ENCODE measurements around the gene THOC7.

DNA sequence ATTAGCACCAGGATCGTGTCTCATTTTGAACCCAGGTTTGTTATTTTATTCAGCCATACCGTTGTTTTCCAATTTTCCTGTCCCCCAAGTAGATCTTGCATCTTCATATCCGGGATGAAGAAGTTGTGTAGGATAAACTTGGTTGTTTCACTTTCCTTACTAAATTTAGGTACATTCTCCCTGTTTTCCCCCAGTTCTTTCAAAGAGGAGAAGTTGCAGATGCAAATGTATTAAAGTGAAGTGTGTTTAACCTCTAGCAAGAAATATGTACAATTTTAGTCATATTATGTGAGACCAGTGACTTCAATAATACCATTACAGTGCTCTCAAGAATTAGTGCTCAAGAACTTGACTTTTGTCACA is 1.3 kb upstream of the THOC7 start:
- TF ChIP-seq, protein P1, sequence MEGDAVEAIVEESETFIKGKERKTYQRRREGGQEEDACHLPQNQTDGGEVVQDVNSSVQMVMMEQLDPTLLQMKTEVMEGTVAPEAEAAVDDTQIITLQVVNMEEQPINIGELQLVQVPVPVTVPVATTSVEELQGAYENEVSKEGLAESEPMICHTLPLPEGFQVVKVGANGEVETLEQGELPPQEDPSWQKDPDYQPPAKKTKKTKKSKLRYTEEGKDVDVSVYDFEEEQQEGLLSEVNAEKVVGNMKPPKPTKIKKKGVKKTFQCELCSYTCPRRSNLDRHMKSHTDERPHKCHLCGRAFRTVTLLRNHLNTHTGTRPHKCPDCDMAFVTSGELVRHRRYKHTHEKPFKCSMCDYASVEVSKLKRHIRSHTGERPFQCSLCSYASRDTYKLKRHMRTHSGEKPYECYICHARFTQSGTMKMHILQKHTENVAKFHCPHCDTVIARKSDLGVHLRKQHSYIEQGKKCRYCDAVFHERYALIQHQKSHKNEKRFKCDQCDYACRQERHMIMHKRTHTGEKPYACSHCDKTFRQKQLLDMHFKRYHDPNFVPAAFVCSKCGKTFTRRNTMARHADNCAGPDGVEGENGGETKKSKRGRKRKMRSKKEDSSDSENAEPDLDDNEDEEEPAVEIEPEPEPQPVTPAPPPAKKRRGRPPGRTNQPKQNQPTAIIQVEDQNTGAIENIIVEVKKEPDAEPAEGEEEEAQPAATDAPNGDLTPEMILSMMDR (IDR thresholded peaks at IDR 0.05) = no peak
- TF ChIP-seq POLR2A (IDR thresholded peaks at IDR 0.05) (no peak), EP300 (IDR thresholded peaks at IDR 0.05) (no peak)
